Activated B cell treated with CpG ODN at 0.5 μM for 24 hours (primary cell): Measurements from ENCODE around the gene GGT7. TPM values are rescaled to one million over a fixed set of nuclear protein-coding genes. Genes with fewer than 3 reads are reported as not detected.

Experiments
- ATAC-seq: fragments of 200-7000 bp; cut with Tn5 transposase; one replicate; pipeline ENCODE4 v1.10.0; 2021; ENCODE audit warnings: low read depth, mild to moderate bottlenecking, moderate library complexity
- CTCF ChIA-PET: fragments of 350-600 bp; sonication (Branson Sonifier 250); formaldehyde crosslinking; loops from one replicate; lab custom pipeline; 2021; ENCODE audit warnings: antibody characterized with exemption; lab: Charles Lee
- POLR2A ChIA-PET: fragments of 350-600 bp; sonication (Branson Sonifier 250); formaldehyde crosslinking; loops from one replicate; lab custom pipeline; 2021; ENCODE audit warnings: antibody characterized with exemption; lab: Charles Lee
- DNase-seq: peaks from one replicate; pipeline ENCODE4 v3.0.0; 2022
- H3K27ac Mint-ChIP-seq: one replicate; pipeline ENCODE4 v1.8.0; 2020; ENCODE audit warnings: mixed read lengths
- H3K27me3 Mint-ChIP-seq: one replicate; pipeline ENCODE4 v1.8.0; 2021; ENCODE audit warnings: mixed read lengths
- H3K36me3 Mint-ChIP-seq: one replicate; pipeline ENCODE4 v1.8.0; 2021; ENCODE audit warnings: low read depth, mixed read lengths
- H3K4me1 Mint-ChIP-seq: one replicate; pipeline ENCODE4 v1.8.0; 2021; ENCODE audit warnings: mixed read lengths
- H3K4me3 Mint-ChIP-seq: one replicate; pipeline ENCODE4 v1.8.0; 2020; ENCODE audit warnings: mild to moderate bottlenecking, mixed read lengths
- H3K9me3 Mint-ChIP-seq: one replicate; pipeline ENCODE4 v1.8.0; 2020; ENCODE audit warnings: mixed read lengths
- intact Hi-C: fragments of 100-400 bp; cut with micrococcal nuclease; formaldehyde crosslinking; loops from one replicate; pipeline ENCODE4 v1.15.1; 2024
- total RNA-seq: library from RNA; stranded (reverse); gene quantifications from 2 replicates; pipeline ENCODE4 v1.2.3, GENCODE V29; 2022
- TF ChIP-seq, protein P1 (sequence below): fragments of 200-600 bp; IDR thresholded peaks from one replicate; pipeline ENCODE4 v1.8.0; 2022; ENCODE audit warnings: antibody characterized with exemption, mild to moderate bottlenecking

Gene GGT7
- total RNA-seq, 1 donor from 2014 or later = 20.6 TPM

DNA sequence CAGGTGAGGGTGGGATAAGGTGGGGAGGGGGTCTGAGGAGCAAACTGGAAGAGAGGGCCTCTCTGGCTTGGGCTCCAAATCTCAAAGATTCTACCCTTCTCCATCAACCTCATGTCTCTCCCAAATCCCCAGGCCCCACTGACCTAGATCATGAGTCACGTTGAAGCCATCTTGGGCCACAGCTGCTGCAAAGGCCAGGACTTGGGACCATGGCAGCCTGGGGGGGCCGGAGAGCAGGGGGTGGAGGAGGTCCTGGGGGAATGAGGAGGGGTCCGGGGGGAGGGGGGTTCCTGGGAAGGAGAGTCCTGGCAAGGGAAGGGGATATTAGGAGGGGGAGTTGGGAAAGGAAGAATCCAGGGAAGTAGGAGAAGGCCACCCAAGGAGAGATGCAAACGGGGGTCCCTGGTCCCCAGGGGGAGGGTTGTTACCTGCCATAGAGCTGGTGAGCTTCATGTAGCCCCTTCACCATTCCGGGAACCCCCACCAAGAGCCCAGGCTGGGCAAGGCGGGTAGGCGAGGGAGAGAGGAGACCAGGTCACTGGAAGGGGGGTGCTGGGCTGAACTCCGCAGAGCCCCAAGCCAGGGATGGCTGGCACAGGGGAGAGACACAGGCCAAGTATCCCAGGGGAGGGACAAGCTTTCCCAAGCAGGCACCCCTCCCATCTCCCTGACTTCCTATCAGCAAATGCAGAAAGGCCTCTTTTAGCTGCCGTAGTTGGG lies 12.7 kb downstream of the GGT7 start:
- intact Hi-C loops = no loop called here
- ATAC-seq (no peak), DNase-seq (no peak)
- ChIA-PET CTCF (no interaction called here), POLR2A (interaction anchor here (0.7 kb wide), 1 partner anchor 1013 kb away, joined by 3 read pairs; no protein-coding TSS in a partner anchor)
- no peaks in the 10 kb centered on the region for H3K27me3 Mint-ChIP-seq
- no peak overlapping the region for H3K4me3 Mint-ChIP-seq
- H3K4me1 Mint-ChIP-seq = no peaks in the 10 kb centered on the region
- TF ChIP-seq, protein P1, sequence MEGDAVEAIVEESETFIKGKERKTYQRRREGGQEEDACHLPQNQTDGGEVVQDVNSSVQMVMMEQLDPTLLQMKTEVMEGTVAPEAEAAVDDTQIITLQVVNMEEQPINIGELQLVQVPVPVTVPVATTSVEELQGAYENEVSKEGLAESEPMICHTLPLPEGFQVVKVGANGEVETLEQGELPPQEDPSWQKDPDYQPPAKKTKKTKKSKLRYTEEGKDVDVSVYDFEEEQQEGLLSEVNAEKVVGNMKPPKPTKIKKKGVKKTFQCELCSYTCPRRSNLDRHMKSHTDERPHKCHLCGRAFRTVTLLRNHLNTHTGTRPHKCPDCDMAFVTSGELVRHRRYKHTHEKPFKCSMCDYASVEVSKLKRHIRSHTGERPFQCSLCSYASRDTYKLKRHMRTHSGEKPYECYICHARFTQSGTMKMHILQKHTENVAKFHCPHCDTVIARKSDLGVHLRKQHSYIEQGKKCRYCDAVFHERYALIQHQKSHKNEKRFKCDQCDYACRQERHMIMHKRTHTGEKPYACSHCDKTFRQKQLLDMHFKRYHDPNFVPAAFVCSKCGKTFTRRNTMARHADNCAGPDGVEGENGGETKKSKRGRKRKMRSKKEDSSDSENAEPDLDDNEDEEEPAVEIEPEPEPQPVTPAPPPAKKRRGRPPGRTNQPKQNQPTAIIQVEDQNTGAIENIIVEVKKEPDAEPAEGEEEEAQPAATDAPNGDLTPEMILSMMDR = no peak
- H3K27ac Mint-ChIP-seq = no peak overlapping the region
- peaks cover 26% of the 10 kb centered on the region for H3K36me3 Mint-ChIP-seq
- H3K9me3 Mint-ChIP-seq = no peaks in the 10 kb centered on the region

DNA sequence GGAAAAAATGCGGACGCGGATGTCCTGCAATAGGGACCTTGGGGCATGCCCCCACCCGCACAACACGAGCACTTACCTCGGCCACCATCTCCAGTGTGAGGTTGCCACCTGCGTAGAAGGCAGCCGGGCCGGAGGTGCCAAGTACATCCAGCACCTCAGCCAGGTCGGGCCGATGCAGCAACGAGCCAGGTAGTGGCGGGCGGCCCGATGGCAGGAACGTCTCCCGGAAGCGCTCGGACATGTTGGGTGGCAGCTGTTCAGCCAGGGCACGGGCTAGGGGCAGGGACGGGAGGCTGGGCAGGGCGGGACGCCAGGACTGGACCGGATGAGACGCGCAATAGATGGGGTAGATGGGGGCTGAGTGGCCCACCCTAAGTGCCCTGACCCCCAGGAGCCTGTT lies 13.3 kb downstream of the GGT7 start:
- no peak overlapping the region for H3K4me3 Mint-ChIP-seq
- DNase-seq (no peak), ATAC-seq (no peak)
- intact Hi-C loops = no loop called here
- no peaks in the 10 kb centered on the region for H3K27me3 Mint-ChIP-seq
- ChIA-PET CTCF (no interaction called here), POLR2A (no interaction called here)
- TF ChIP-seq, protein P1 = no peak
- no peaks in the 10 kb centered on the region for H3K4me1 Mint-ChIP-seq
- no peaks in the 10 kb centered on the region for H3K9me3 Mint-ChIP-seq
- H3K36me3 Mint-ChIP-seq = peaks cover 26% of the 10 kb centered on the region
- H3K27ac Mint-ChIP-seq = no peak overlapping the region

DNA sequence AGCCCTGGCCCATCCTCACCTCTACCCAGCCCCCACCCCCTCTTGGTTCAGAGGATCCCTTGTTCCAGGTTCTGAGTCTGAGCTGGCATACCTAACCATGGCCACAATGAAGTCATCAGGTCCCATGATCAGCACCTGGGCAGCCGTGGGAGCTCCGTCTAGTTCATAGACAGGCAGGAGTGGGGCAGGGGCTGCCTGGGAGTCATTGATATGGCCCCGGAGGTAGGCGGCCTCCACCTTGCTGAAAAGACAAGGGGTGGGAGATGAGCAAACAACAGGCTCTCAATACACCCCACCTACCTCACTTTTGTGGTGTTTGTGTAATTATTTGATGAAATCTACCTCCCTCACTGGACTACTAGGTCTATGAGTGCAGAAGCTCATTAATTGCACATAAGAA lies 20.4 kb downstream of the GGT7 start:
- Mint-ChIP-seq H3K27me3 (no peaks in the 10 kb centered on the region), H3K4me3 (no peak overlapping the region), H3K4me1 (no peaks in the 10 kb centered on the region), H3K9me3 (no peaks in the 10 kb centered on the region), H3K27ac (no peak overlapping the region), H3K36me3 (peaks cover 40% of the 10 kb centered on the region)
- ATAC-seq (no peak), DNase-seq (no peak)
- ChIA-PET CTCF (interaction anchor here (0.6 to 0.9 kb wide), 2 partner anchors 16 to 484 kb away, joined by 3 read pairs; no protein-coding TSS in a partner anchor), POLR2A (interaction anchor here (0.6 to 0.7 kb wide), 2 partner anchors 28 to 136 kb away, joined by 3 read pairs; no protein-coding TSS in a partner anchor)
- intact Hi-C loops = no loop called here
- TF ChIP-seq, protein P1 = no peak

DNA sequence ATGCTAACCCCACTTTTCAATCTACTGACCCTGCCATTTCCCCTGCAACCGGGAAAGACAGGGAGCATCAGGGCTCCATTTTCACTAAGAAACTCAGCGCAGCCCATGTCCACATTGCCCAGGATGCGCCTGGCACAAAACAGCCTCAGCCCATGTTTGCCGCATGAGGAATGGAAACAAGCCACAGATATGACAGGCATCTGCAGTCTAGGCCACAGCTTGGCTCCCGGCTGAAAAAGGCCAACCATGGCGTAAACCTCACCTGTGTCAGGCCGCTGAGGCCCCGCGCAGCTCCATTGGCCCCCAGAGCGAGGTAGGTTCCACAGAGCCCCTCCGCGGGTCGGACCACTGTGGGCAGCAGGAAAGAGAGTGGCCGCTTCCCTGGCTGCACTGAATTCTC lies 21.7 kb downstream of the GGT7 start:
- Mint-ChIP-seq H3K4me3 (no peak overlapping the region), H3K36me3 (peaks cover 43% of the 10 kb centered on the region), H3K27ac (no peak overlapping the region), H3K4me1 (no peaks in the 10 kb centered on the region), H3K9me3 (no peaks in the 10 kb centered on the region), H3K27me3 (no peaks in the 10 kb centered on the region)
- intact Hi-C loops = no loop called here
- DNase-seq = no peak
- TF ChIP-seq, protein P1 = no peak
- ChIA-PET POLR2A (no interaction called here), CTCF (no interaction called here)
- no peak for ATAC-seq

DNA sequence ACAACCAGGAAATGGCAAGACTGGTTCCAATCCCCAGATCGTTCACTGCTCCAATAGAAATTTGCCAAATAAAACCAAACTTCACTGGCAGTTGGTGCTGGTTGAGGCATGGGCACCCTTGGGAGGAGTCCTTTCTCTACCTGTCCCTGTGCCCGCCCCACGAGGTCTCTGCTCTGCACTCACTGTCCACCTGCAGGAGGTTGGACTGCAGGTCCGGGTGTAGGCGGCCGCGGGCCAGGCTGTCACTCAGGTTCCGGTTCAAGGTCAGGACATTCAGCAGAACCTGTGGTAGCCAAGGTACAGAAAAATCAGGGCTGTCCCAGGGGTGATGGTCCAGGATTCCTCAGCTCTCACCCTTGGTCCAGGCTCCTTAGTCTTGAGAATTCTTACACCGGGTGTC lies 22.9 kb downstream of the GGT7 start:
- DNase-seq (no peak), ATAC-seq (no peak)
- Mint-ChIP-seq H3K27me3 (no peaks in the 10 kb centered on the region), H3K27ac (no peak overlapping the region), H3K4me3 (no peak overlapping the region), H3K36me3 (peaks cover 36% of the 10 kb centered on the region), H3K9me3 (no peaks in the 10 kb centered on the region), H3K4me1 (no peaks in the 10 kb centered on the region)
- TF ChIP-seq, protein P1 = no peak
- intact Hi-C loops = no loop called here
- CTCF ChIA-PET = no interaction called here
- POLR2A ChIA-PET = no interaction called here
